ENCODE data around the gene GLOD5.

GLOD5 gene

GRCh38 chrX:48754238-48754637 is 7.3 kb upstream of the GLOD5 start:
- DNase-seq = no peak

GRCh38 chrX:48769230-48769629 is 7.7 kb downstream of the GLOD5 start:
- DNase-seq = no peak

GRCh38 chrX:48770296-48770695 is 8.7 kb downstream of the GLOD5 start:
- no peak for DNase-seq

- DNase-seq = no peak
These were observed 11.1 kb downstream of the GLOD5 start for GRCh38 chrX:48772602-48773001.

- no peak for DNase-seq
These were observed 15.4 kb downstream of the GLOD5 start for GRCh38 chrX:48776818-48777439.

GRCh38 chrX:48779399-48779798 is 17.9 kb downstream of the GLOD5 start:
- no peak for DNase-seq

GRCh38 chrX:48781705-48782104 is 20.2 kb downstream of the GLOD5 start:
- no peak for DNase-seq

GRCh38 chrX:48782216-48782615 is 20.7 kb downstream of the GLOD5 start:
- no peak for DNase-seq

- DNase-seq = no peak
These were observed 21.2 kb downstream of the GLOD5 start for GRCh38 chrX:48782795-48783194.

- no peak for DNase-seq
These were observed 23.2 kb downstream of the GLOD5 start for GRCh38 chrX:48784726-48785125.

- DNase-seq = no peak
These were observed 23.6 kb downstream of the GLOD5 start for GRCh38 chrX:48785186-48785539.

- DNase-seq = no peak
These were observed 24.1 kb downstream of the GLOD5 start for GRCh38 chrX:48785540-48786214.

- no peak for DNase-seq
These were observed 24.8 kb downstream of the GLOD5 start, which contains the start of gene GATA1 for GRCh38 chrX:48786341-48786800. Gene GATA1 (plus strand): TSS chrX:48786590. CDS start chrX:48791110, 4,520 bp downstream.

- no peak for DNase-seq
These were observed 25.4 kb downstream of the GLOD5 start for GRCh38 chrX:48786825-48787504.

GRCh38 chrX:48787505-48788443 is 26.2 kb downstream of the GLOD5 start:
- DNase-seq = no peak

- DNase-seq = no peak
These were observed 28.0 kb downstream of the GLOD5 start for GRCh38 chrX:48789366-48790220.

- no peak for DNase-seq
These were observed 28.9 kb downstream of the GLOD5 start for GRCh38 chrX:48790477-48790876.

GRCh38 chrX:48791063-48791820 is 29.7 kb downstream of the GLOD5 start:
- no peak for DNase-seq

- no peak for DNase-seq
These were observed 30.7 kb downstream of the GLOD5 start for GRCh38 chrX:48792219-48792618.

- DNase-seq = no peak
These were observed 32.4 kb downstream of the GLOD5 start for GRCh38 chrX:48793935-48794334.

- no peak for DNase-seq
These were observed 32.9 kb downstream of the GLOD5 start for GRCh38 chrX:48794340-48794910.
